GM12801 (cell line): Measurements from ENCODE around the gene PAF1.

ENCODE experiments used
- CTCF ChIP-seq: IDR thresholded peaks from one replicate; pipeline ENCODE4 v1.5.1; 2011; ENCODE audit warnings: control low read depth; ENCODE audit not compliant: insufficient read length; ENCODE audit errors: extremely low read depth

Gene PAF1

GRCh38 chr19:39372047-39372802 is 18.7 kb downstream of the PAF1 start:
- TF ChIP-seq CTCF = no peak

GRCh38 chr19:39370735-39371134 is 20.2 kb downstream of the PAF1 start:
- no peak for TF ChIP-seq CTCF

DNA sequence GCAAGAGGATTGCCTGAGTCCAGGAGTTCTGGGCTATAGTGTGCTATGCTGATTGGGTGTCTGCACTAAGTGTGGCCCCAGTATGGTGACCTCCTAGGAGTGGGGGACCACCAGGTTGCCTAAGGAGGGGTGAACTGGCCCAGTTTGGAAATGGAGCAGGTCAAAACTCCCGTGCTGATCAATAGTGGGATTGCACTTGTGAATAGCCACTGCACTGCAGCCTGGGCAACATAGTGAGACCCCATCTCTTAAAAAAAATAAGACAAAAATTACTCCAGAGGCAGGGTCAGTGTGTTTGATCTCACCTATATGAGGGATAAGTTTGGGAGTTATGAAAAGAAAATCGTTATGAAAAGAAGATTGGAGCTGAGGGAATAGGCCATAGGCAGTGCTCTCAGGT is 21.7 kb downstream of the PAF1 start:
- TF ChIP-seq CTCF = no peak

GRCh38 chr19:39365531-39365930 is 25.4 kb downstream of the PAF1 start:
- no peak for TF ChIP-seq CTCF

- no peak for TF ChIP-seq CTCF
Observed at GRCh38 chr19:39363901-39364457, 26.9 kb downstream of the PAF1 start.

DNA sequence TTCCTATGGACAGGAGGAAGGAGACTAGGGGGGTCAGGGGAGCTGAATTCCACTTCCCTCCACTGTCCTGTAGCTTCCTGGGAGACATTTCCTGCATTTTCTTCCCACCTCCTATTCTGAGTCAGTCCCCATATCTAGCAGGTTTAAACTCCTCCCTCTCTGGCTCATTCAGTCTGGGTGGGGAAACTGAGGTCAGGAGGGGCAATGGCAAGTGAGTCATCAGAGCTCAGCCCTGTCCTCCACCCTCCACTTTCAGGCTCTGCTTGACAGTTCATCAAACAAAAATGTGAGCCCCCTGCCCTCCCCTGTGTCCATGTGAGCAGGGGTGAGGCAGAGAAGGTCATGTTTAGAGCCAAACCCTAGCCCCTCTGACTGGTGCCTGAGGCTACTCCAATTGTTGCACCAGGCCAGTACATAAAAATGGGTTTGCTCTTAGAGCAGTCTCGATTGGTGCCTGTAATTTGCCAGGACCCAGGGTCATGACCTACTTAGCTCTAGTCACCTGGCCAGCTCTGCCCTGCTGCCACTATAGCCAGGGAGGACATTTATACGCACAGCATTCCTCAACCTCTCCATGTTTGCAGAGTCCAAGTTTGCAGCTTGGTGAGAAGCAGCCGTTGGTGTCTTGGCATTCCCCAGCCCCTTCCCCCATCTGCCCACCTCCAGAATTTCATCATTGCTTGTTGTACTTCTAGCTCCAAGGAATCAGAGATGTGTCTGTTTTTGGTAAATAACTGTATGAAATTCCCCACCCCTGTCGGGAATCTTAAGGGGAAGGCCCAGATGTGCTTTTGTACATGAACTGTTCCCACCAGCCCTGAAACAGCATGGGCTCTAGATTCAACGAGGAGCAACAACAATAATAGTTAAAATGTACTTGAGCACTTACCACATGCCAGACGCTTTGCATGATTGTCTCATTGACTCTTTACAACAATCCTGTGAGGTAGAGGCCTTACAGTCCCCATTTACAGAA is 27.9 kb downstream of the PAF1 start:
- no peak for TF ChIP-seq CTCF

DNA sequence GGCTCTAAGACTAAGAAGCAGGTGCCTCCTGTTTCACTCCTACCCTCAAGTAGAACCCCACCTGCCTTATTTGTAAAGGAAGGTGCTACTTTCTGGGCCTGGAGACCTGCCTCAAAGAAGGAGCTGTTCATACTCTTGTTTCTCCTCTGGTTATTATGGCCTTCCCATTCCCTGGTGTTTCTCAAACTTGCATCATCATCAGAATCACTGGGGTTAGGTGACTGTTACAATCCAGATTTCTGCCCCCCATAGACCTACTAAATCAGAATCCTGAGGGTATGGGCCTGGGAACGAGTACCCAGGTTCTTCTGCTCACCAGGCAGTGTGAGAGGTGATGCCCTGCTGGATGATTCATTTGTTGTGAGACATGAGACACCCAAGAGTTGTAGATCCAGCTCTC is 30.3 kb downstream of the PAF1 start:
- no peak for TF ChIP-seq CTCF
